RWPE2 (cell line): ENCODE data around the gene ASIC2.

Source experiments
- ATAC-seq: fragments of 200-7000 bp; cut with Tn5 transposase; 3 replicates; pipeline ENCODE4 v1.9.1; 2021; ENCODE audit warnings: low read depth
- DNase-seq: peaks from one replicate; pipeline ENCODE4 v3.0.0-alpha.2; 2020; ENCODE audit warnings: low spot score
- H3K27ac ChIP-seq: fragments of 450-650 bp; 2 replicates; pipeline ENCODE4 v1.5.1; 2017; ENCODE audit warnings: mild to moderate bottlenecking; ENCODE audit not compliant: poor library complexity, severe bottlenecking
- H3K27me3 ChIP-seq: fragments of 250-450 bp; sonication (Bioruptor Pico); 2 replicates; pipeline ENCODE4 v1.5.1; 2021; ENCODE audit warnings: mild to moderate bottlenecking, moderate library complexity; ENCODE audit not compliant: insufficient read depth, poor library complexity, severe bottlenecking
- H3K36me3 ChIP-seq: fragments of 250-450 bp; sonication (Bioruptor Pico); 2 replicates; pipeline ENCODE4 v1.5.1; 2020; ENCODE audit warnings: low read depth, mild to moderate bottlenecking, moderate library complexity
- H3K4me1 ChIP-seq: fragments of 250-450 bp; sonication (Bioruptor Pico); 2 replicates; pipeline ENCODE4 v1.5.1; 2021; ENCODE audit warnings: mild to moderate bottlenecking, moderate library complexity; ENCODE audit not compliant: insufficient read depth, poor library complexity, severe bottlenecking
- H3K4me3 ChIP-seq: fragments of 250-450 bp; sonication (Bioruptor Pico); 2 replicates; pipeline ENCODE4 v1.5.1; 2021; ENCODE audit warnings: mild to moderate bottlenecking, moderate library complexity; ENCODE audit not compliant: severe bottlenecking
- H3K9me3 ChIP-seq: fragments of 250-450 bp; sonication (Bioruptor Pico); 2 replicates; pipeline ENCODE4 v1.5.1; 2021; ENCODE audit warnings: mild to moderate bottlenecking, moderate library complexity; ENCODE audit not compliant: severe bottlenecking
- TF ChIP-seq, protein P1 (sequence below): fragments of 450-650 bp; IDR thresholded peaks from one replicate; pipeline ENCODE4 v1.5.1; 2017; ENCODE audit warnings: mild to moderate bottlenecking, moderate library complexity; ENCODE audit not compliant: poor library complexity, severe bottlenecking

The ASIC2 gene

GRCh38 chr17:33038740-33039139, 254.4 kb downstream of the ASIC2 start:
- H3K4me3 ChIP-seq, result no peak overlapping the region
- H3K27me3 ChIP-seq, result no peaks in the 10 kb centered on the region
- no peak for DNase-seq
- H3K4me1 ChIP-seq, result peaks cover 4% of the 10 kb centered on the region
- TF ChIP-seq, protein P1, sequence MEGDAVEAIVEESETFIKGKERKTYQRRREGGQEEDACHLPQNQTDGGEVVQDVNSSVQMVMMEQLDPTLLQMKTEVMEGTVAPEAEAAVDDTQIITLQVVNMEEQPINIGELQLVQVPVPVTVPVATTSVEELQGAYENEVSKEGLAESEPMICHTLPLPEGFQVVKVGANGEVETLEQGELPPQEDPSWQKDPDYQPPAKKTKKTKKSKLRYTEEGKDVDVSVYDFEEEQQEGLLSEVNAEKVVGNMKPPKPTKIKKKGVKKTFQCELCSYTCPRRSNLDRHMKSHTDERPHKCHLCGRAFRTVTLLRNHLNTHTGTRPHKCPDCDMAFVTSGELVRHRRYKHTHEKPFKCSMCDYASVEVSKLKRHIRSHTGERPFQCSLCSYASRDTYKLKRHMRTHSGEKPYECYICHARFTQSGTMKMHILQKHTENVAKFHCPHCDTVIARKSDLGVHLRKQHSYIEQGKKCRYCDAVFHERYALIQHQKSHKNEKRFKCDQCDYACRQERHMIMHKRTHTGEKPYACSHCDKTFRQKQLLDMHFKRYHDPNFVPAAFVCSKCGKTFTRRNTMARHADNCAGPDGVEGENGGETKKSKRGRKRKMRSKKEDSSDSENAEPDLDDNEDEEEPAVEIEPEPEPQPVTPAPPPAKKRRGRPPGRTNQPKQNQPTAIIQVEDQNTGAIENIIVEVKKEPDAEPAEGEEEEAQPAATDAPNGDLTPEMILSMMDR, result peak; percentile 57
- no peak for ATAC-seq
- no peak overlapping the region for H3K27ac ChIP-seq
- no peaks in the 10 kb centered on the region for H3K9me3 ChIP-seq
- no peaks in the 10 kb centered on the region for H3K36me3 ChIP-seq

DNA sequence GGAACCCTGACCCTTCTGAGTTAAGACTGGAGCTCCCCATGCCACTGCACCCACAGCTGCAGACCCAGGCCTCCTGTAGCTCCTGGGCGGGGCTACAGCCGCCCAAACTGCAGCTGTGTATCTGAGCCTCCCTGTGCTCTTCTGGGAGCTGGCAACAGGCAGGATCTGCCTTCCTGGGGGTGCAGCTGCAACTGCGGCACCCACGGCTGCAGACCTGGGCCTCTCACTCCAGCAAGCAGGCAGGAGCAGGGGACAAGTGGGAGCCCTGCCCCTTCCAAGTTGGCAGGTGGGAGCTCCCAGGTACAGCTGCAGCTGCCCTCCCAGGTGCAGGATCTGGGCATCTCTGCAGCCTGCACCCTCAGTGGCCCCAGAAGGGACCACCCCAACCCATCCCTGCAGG, 259.9 kb downstream of the ASIC2 start:
- no peaks in the 10 kb centered on the region for H3K9me3 ChIP-seq
- TF ChIP-seq, protein P1, result no peak
- H3K4me1 ChIP-seq, result no peaks in the 10 kb centered on the region
- no peak overlapping the region for H3K27ac ChIP-seq
- H3K4me3 ChIP-seq, result no peak overlapping the region
- no peaks in the 10 kb centered on the region for H3K36me3 ChIP-seq
- H3K27me3 ChIP-seq, result no peaks in the 10 kb centered on the region
- no peak for DNase-seq
- no peak for ATAC-seq

GRCh38 chr17:33028778-33029177, 264.3 kb downstream of the ASIC2 start:
- H3K27ac ChIP-seq, result no peak overlapping the region
- no peak for DNase-seq
- H3K4me1 ChIP-seq, result no peaks in the 10 kb centered on the region
- no peaks in the 10 kb centered on the region for H3K36me3 ChIP-seq
- H3K4me3 ChIP-seq, result no peak overlapping the region
- TF ChIP-seq, protein P1, result peak; percentile 46
- H3K27me3 ChIP-seq, result no peaks in the 10 kb centered on the region
- 0 out of 3 replicates have a peak, but pooled peaks have one; percentile 42 for ATAC-seq
- H3K9me3 ChIP-seq, result no peaks in the 10 kb centered on the region

DNA sequence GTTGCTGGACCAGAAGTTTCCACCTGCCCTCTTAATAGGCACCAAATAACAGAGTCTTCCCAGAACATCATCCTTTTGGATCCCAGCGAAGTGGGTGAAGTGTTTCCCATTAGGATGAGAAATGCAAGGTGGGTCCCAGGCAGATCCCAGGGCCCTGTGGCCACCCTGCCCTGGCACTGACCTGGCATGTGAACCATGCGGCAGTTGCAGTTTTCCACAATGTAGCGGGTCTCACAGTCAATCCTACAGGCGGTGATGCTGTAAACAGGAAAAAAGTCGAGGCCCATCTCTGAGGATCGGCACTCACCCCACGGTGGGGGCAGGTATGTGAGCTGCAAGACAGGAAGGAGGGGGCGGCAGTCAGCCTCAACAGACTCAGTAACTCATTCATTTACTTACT, 265.0 kb downstream of the ASIC2 start:
- TF ChIP-seq, protein P1, result no peak
- DNase-seq (no peak), ATAC-seq (no peak)
- Histone ChIP-seq H3K9me3 (no peaks in the 10 kb centered on the region), H3K4me3 (no peak overlapping the region), H3K27me3 (no peaks in the 10 kb centered on the region), H3K27ac (no peak overlapping the region), H3K4me1 (no peaks in the 10 kb centered on the region), H3K36me3 (no peaks in the 10 kb centered on the region)

GRCh38 chr17:33024688-33025486, 268.2 kb downstream of the ASIC2 start:
- TF ChIP-seq, protein P1, result no peak
- Histone ChIP-seq H3K27ac (no peak overlapping the region), H3K9me3 (no peaks in the 10 kb centered on the region), H3K4me1 (no peaks in the 10 kb centered on the region), H3K27me3 (no peaks in the 10 kb centered on the region), H3K36me3 (no peaks in the 10 kb centered on the region), H3K4me3 (no peak overlapping the region)
- no peak for ATAC-seq
- no peak for DNase-seq
